Gastrocnemius medialis (tissue), 4 donors: Measurements from ENCODE around the gene XAGE3.
"Not testable (repeated sequence)": the region's sequence is repeated elsewhere in the genome, so short reads cannot be mapped to it uniquely, and the experiment has no call there.

Experiments
- CTCF ChIP-seq, 5 experiments: fragments of 450-650 bp in 3 of 5; fragments of 200-600 bp in 2 of 5; sonication (generic) in 2 of 5; IDR thresholded peaks in 4 of 5; conservative IDR thresholded peaks in 1 of 5; 1 replicate in 4 of 5; 2 replicates in 1 of 5; pipeline ENCODE4 v1.5.1; 2016 to 2019; ENCODE audit warnings: antibody characterized with exemption in 5 of 5, mild to moderate bottlenecking in 3 of 5, moderate library complexity in 3 of 5
- POLR2A ChIP-seq, 2 donors: fragments of 450-650 bp; IDR thresholded peaks; one replicate each; pipeline ENCODE4 v1.6.1; 2017; ENCODE audit warnings: antibody characterized with exemption in 2 of 2, mild to moderate bottlenecking in 2 of 2, moderate library complexity in 2 of 2

- TF ChIP-seq CTCF (IDR thresholded peaks at IDR 0.05 in 4 of 5, conservative IDR thresholded peaks at IDR 0.05 in 1 of 5); POLR2A (IDR thresholded peaks at IDR 0.05): not testable (repeated sequence)
These were observed 20.2 kb upstream of the XAGE3 start for GRCh38 chrX:52888090-52888489.
